ENCODE data around the gene CDC42EP2.
A peak's percentile ranks its signal among the peaks of the same experiment; 100 is the strongest.

- TF ChIP-seq CTCF (IDR thresholded peaks at IDR 0.05; ENCODE audit: low read depth, low read length, poor library complexity, severe bottlenecking), result peak; percentile 47
- no peak for TF ChIP-seq EZH2phosphoT487 (IDR thresholded peaks at IDR 0.05; ENCODE audit: borderline replicate concordance, low read length)
Observed at GRCh38 chr11:65352783-65353182, 38.1 kb downstream of the CDC42EP2 start.

All from DOHH2 (cell line).